Activated CD4-positive, alpha-beta T cell treated with anti-CD3 and anti-CD28 coated beads for 1 hour (primary cell): Measurements from ENCODE around the gene SURF2.
"Not testable (repeated sequence)": the region's sequence is repeated elsewhere in the genome, so short reads cannot be mapped to it uniquely, and the experiment has no call there.

Experiments
- DNase-seq: peaks from one replicate; pipeline ENCODE4 v3.0.0-alpha.2; 2020

Gene SURF2

GRCh38 chr9:133356391-133357091 lies at the start of gene SURF2, which contains the start of gene SURF1:
TSS of gene SURF2 (plus strand) at chr9:133356550. CDS start at chr9:133356593, 43 bp downstream.
TSS of gene SURF1 (minus strand) at chr9:133356487. CDS start at chr9:133356453, 34 bp downstream.
- DNase-seq = peak; percentile 81

GRCh38 chr9:133307301-133307700 lies 49.0 kb upstream of the SURF2 start:
- no peak for DNase-seq

GRCh38 chr9:133309608-133310007 lies 46.7 kb upstream of the SURF2 start:
- no peak for DNase-seq

- DNase-seq = no peak
Measured at GRCh38 chr9:133315997-133316396, 40.4 kb upstream of the SURF2 start.

GRCh38 chr9:133317551-133317950 lies 38.8 kb upstream of the SURF2 start:
- DNase-seq = not testable (repeated sequence)

- no peak for DNase-seq
Measured at GRCh38 chr9:133320421-133320881, 35.9 kb upstream of the SURF2 start.

GRCh38 chr9:133321411-133321935 lies 34.9 kb upstream of the SURF2 start:
- DNase-seq = no peak

- no peak for DNase-seq
Measured at GRCh38 chr9:133322701-133323100, 33.6 kb upstream of the SURF2 start.

- no peak for DNase-seq
Measured at GRCh38 chr9:133323211-133323610, 33.1 kb upstream of the SURF2 start.

- DNase-seq = no peak
Measured at GRCh38 chr9:133323991-133324703, 32.2 kb upstream of the SURF2 start.

GRCh38 chr9:133327021-133327420 lies 29.3 kb upstream of the SURF2 start:
- DNase-seq = not testable (repeated sequence)

GRCh38 chr9:133327834-133328484 lies 28.4 kb upstream of the SURF2 start:
- DNase-seq = no peak

- not testable (repeated sequence) for DNase-seq
Measured at GRCh38 chr9:133329306-133330156, 26.8 kb upstream of the SURF2 start.

- no peak for DNase-seq
Measured at GRCh38 chr9:133331221-133331620, 25.1 kb upstream of the SURF2 start.

GRCh38 chr9:133331641-133332380 lies 24.5 kb upstream of the SURF2 start:
- no peak for DNase-seq

- no peak for DNase-seq
Measured at GRCh38 chr9:133332381-133332730, 24.0 kb upstream of the SURF2 start.

GRCh38 chr9:133333011-133333410 lies 23.3 kb upstream of the SURF2 start:
- DNase-seq = no peak

GRCh38 chr9:133333566-133333965 lies 22.8 kb upstream of the SURF2 start:
- no peak for DNase-seq

GRCh38 chr9:133334161-133334560 lies 22.2 kb upstream of the SURF2 start:
- no peak for DNase-seq

GRCh38 chr9:133334888-133335287 lies 21.5 kb upstream of the SURF2 start:
- DNase-seq = not testable (repeated sequence)

GRCh38 chr9:133335924-133336811 lies 20.2 kb upstream of the SURF2 start, which contains the start of gene SURF6:
TSS of gene SURF6 (minus strand) at chr9:133336188. CDS start at chr9:133336132, 56 bp downstream.
- peak; percentile 89 for DNase-seq
